MM.1S (cell line): ENCODE measurements around the gene HECTD2.
A peak's percentile ranks its signal among the peaks of the same experiment; 100 is the strongest.

Source experiments
- EZH2 ChIP-seq: fragments of 300-600 bp; sonication (generic); optimal IDR thresholded peaks from 2 replicates; pipeline ENCODE3; 2017; ENCODE audit warnings: low read depth, mild to moderate bottlenecking, antibody characterized with exemption, low read length, mixed read lengths
- EZH2phosphoT487 ChIP-seq: fragments of 300-600 bp; sonication (generic); IDR thresholded peaks from 2 replicates; pipeline ENCODE4 v1.6.1; 2018; ENCODE audit warnings: antibody characterized with exemption, low read length
- TF ChIP-seq, protein P1 (sequence below): fragments of 300-600 bp; sonication (generic); IDR thresholded peaks from 2 replicates; pipeline ENCODE4 v1.5.1; 2016; ENCODE audit warnings: antibody characterized with exemption, low read length, mixed read lengths

- TF ChIP-seq, protein P1, sequence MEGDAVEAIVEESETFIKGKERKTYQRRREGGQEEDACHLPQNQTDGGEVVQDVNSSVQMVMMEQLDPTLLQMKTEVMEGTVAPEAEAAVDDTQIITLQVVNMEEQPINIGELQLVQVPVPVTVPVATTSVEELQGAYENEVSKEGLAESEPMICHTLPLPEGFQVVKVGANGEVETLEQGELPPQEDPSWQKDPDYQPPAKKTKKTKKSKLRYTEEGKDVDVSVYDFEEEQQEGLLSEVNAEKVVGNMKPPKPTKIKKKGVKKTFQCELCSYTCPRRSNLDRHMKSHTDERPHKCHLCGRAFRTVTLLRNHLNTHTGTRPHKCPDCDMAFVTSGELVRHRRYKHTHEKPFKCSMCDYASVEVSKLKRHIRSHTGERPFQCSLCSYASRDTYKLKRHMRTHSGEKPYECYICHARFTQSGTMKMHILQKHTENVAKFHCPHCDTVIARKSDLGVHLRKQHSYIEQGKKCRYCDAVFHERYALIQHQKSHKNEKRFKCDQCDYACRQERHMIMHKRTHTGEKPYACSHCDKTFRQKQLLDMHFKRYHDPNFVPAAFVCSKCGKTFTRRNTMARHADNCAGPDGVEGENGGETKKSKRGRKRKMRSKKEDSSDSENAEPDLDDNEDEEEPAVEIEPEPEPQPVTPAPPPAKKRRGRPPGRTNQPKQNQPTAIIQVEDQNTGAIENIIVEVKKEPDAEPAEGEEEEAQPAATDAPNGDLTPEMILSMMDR: peak; percentile 25
- no peak for TF ChIP-seq EZH2phosphoT487
- no peak for TF ChIP-seq EZH2
Observed at GRCh38 chr10:91551856-91552255, 141.7 kb downstream of the HECTD2 start.
